ENCODE data around the gene PKD2. TPM values are rescaled to one million over a fixed set of nuclear protein-coding genes. Genes with fewer than 3 reads are reported as not detected.

The PKD2 gene
- polyA plus RNA-seq, 2 donors = 5.9 to 6.3 TPM

- no peaks in the 10 kb centered on the region for H3K4me1 ChIP-seq (ENCODE audit: control insufficient read depth in 2 of 2, insufficient read depth in 2 of 2, low read length in 1 of 2)
- 78 to 94% methylated on average over 3 of the region's 3 CpGs for WGBS, 2 donors
- no peaks in the 10 kb centered on the region for H3K27me3 ChIP-seq (ENCODE audit: control insufficient read depth in 1 of 2, insufficient read depth in 2 of 2, low read length in 2 of 2)
- no peak overlapping the region for H3K4me3 ChIP-seq (ENCODE audit: low read depth in 1 of 2, low read length in 2 of 2)
- peaks cover 2 to 4% of the 10 kb centered on the region in 2 donors for H3K36me3 ChIP-seq (ENCODE audit: control insufficient read depth in 2 of 2, insufficient read depth in 2 of 2, low read length in 1 of 2)
- no peak overlapping the region for H3K27ac ChIP-seq (ENCODE audit: low read depth in 2 of 2, low read length in 1 of 2)
- H3K9me3 ChIP-seq (ENCODE audit: control insufficient read depth in 2 of 2, insufficient read depth in 1 of 2, low read depth in 1 of 2, low read length in 1 of 2) = no peaks in the 10 kb centered on the region
These were observed 47.5 kb downstream of the PKD2 start for GRCh38 chr4:88054901-88055300.

GRCh38 chr4:88058295-88058694, 50.9 kb downstream of the PKD2 start:
- H3K27ac ChIP-seq (ENCODE audit: low read depth in 2 of 2, low read length in 1 of 2) = no peak overlapping the region
- no peaks in the 10 kb centered on the region for H3K9me3 ChIP-seq (ENCODE audit: control insufficient read depth in 2 of 2, insufficient read depth in 1 of 2, low read depth in 1 of 2, low read length in 1 of 2)
- no peaks in the 10 kb centered on the region for H3K27me3 ChIP-seq (ENCODE audit: control insufficient read depth in 1 of 2, insufficient read depth in 2 of 2, low read length in 2 of 2)
- no peaks in the 10 kb centered on the region for H3K4me1 ChIP-seq (ENCODE audit: control insufficient read depth in 2 of 2, insufficient read depth in 2 of 2, low read length in 1 of 2)
- WGBS, 2 donors = 95 to 98% methylated on average over 3 of the region's 3 CpGs
- peaks cover 0 to 4% of the 10 kb centered on the region in 2 donors for H3K36me3 ChIP-seq (ENCODE audit: control insufficient read depth in 2 of 2, insufficient read depth in 2 of 2, low read length in 1 of 2)
- no peak overlapping the region for H3K4me3 ChIP-seq (ENCODE audit: low read depth in 1 of 2, low read length in 2 of 2)

GRCh38 chr4:88059766-88060165, 52.3 kb downstream of the PKD2 start:
- no peak overlapping the region for H3K27ac ChIP-seq (ENCODE audit: low read depth in 2 of 2, low read length in 1 of 2)
- WGBS, 2 donors = 49 to 77% methylated on average over 2 of the region's 2 CpGs
- no peaks in the 10 kb centered on the region for H3K27me3 ChIP-seq (ENCODE audit: control insufficient read depth in 1 of 2, insufficient read depth in 2 of 2, low read length in 2 of 2)
- no peak overlapping the region for H3K4me3 ChIP-seq (ENCODE audit: low read depth in 1 of 2, low read length in 2 of 2)
- H3K9me3 ChIP-seq (ENCODE audit: control insufficient read depth in 2 of 2, insufficient read depth in 1 of 2, low read depth in 1 of 2, low read length in 1 of 2) = no peaks in the 10 kb centered on the region
- H3K4me1 ChIP-seq (ENCODE audit: control insufficient read depth in 2 of 2, insufficient read depth in 2 of 2, low read length in 1 of 2) = no peaks in the 10 kb centered on the region
- H3K36me3 ChIP-seq (ENCODE audit: control insufficient read depth in 2 of 2, insufficient read depth in 2 of 2, low read length in 1 of 2) = peaks cover 0 to 4% of the 10 kb centered on the region in 2 donors

GRCh38 chr4:88060431-88060830, 53.0 kb downstream of the PKD2 start:
- Histone ChIP-seq H3K9me3 (ENCODE audit: control insufficient read depth in 2 of 2, insufficient read depth in 1 of 2, low read depth in 1 of 2, low read length in 1 of 2) (no peaks in the 10 kb centered on the region), H3K27me3 (ENCODE audit: control insufficient read depth in 1 of 2, insufficient read depth in 2 of 2, low read length in 2 of 2) (no peaks in the 10 kb centered on the region), H3K4me3 (ENCODE audit: low read depth in 1 of 2, low read length in 2 of 2) (no peak overlapping the region), H3K36me3 (ENCODE audit: control insufficient read depth in 2 of 2, insufficient read depth in 2 of 2, low read length in 1 of 2) (peaks cover 0 to 4% of the 10 kb centered on the region in 2 donors), H3K4me1 (ENCODE audit: control insufficient read depth in 2 of 2, insufficient read depth in 2 of 2, low read length in 1 of 2) (no peaks in the 10 kb centered on the region), H3K27ac (ENCODE audit: low read depth in 2 of 2, low read length in 1 of 2) (no peak overlapping the region)
- 86 to 87% methylated on average over 2 of the region's 2 CpGs for WGBS, 2 donors

- WGBS, 2 donors = 47 to 50% methylated on average over 1 of the region's 1 CpG
- peaks cover 0 to 4% of the 10 kb centered on the region in 2 donors for H3K36me3 ChIP-seq (ENCODE audit: control insufficient read depth in 2 of 2, insufficient read depth in 2 of 2, low read length in 1 of 2)
- H3K4me1 ChIP-seq (ENCODE audit: control insufficient read depth in 2 of 2, insufficient read depth in 2 of 2, low read length in 1 of 2) = no peaks in the 10 kb centered on the region
- no peak overlapping the region for H3K4me3 ChIP-seq (ENCODE audit: low read depth in 1 of 2, low read length in 2 of 2)
- no peaks in the 10 kb centered on the region for H3K27me3 ChIP-seq (ENCODE audit: control insufficient read depth in 1 of 2, insufficient read depth in 2 of 2, low read length in 2 of 2)
- no peak overlapping the region for H3K27ac ChIP-seq (ENCODE audit: low read depth in 2 of 2, low read length in 1 of 2)
- H3K9me3 ChIP-seq (ENCODE audit: control insufficient read depth in 2 of 2, insufficient read depth in 1 of 2, low read depth in 1 of 2, low read length in 1 of 2) = no peaks in the 10 kb centered on the region
These were observed 54.9 kb downstream of the PKD2 start for GRCh38 chr4:88062311-88062710.

- H3K4me1 ChIP-seq (ENCODE audit: control insufficient read depth in 2 of 2, insufficient read depth in 2 of 2, low read length in 1 of 2) = no peaks in the 10 kb centered on the region
- H3K27ac ChIP-seq (ENCODE audit: low read depth in 2 of 2, low read length in 1 of 2) = no peak overlapping the region
- peaks cover 0 to 2% of the 10 kb centered on the region in 2 donors for H3K36me3 ChIP-seq (ENCODE audit: control insufficient read depth in 2 of 2, insufficient read depth in 2 of 2, low read length in 1 of 2)
- 81 to 87% methylated on average over 1 of the region's 1 CpG for WGBS, 2 donors
- H3K9me3 ChIP-seq (ENCODE audit: control insufficient read depth in 2 of 2, insufficient read depth in 1 of 2, low read depth in 1 of 2, low read length in 1 of 2) = no peaks in the 10 kb centered on the region
- H3K27me3 ChIP-seq (ENCODE audit: control insufficient read depth in 1 of 2, insufficient read depth in 2 of 2, low read length in 2 of 2) = no peaks in the 10 kb centered on the region
- no peak overlapping the region for H3K4me3 ChIP-seq (ENCODE audit: low read depth in 1 of 2, low read length in 2 of 2)
These were observed 55.4 kb downstream of the PKD2 start for GRCh38 chr4:88062843-88063242.

- Histone ChIP-seq H3K27me3 (ENCODE audit: control insufficient read depth in 1 of 2, insufficient read depth in 2 of 2, low read length in 2 of 2) (no peaks in the 10 kb centered on the region), H3K9me3 (ENCODE audit: control insufficient read depth in 2 of 2, insufficient read depth in 1 of 2, low read depth in 1 of 2, low read length in 1 of 2) (no peaks in the 10 kb centered on the region), H3K36me3 (ENCODE audit: control insufficient read depth in 2 of 2, insufficient read depth in 2 of 2, low read length in 1 of 2) (peaks cover 0 to 3% of the 10 kb centered on the region in 2 donors), H3K4me1 (ENCODE audit: control insufficient read depth in 2 of 2, insufficient read depth in 2 of 2, low read length in 1 of 2) (no peaks in the 10 kb centered on the region), H3K27ac (ENCODE audit: low read depth in 2 of 2, low read length in 1 of 2) (no peak overlapping the region), H3K4me3 (ENCODE audit: low read depth in 1 of 2, low read length in 2 of 2) (no peak overlapping the region)
- WGBS, 2 donors = 60 to 80% methylated on average over 5 of the region's 5 CpGs
These were observed 56.3 kb downstream of the PKD2 start for GRCh38 chr4:88063634-88064296.

GRCh38 chr4:88064410-88064809, 57.0 kb downstream of the PKD2 start:
- Histone ChIP-seq H3K4me3 (ENCODE audit: low read depth in 1 of 2, low read length in 2 of 2) (no peak overlapping the region), H3K36me3 (ENCODE audit: control insufficient read depth in 2 of 2, insufficient read depth in 2 of 2, low read length in 1 of 2) (peaks cover 0 to 3% of the 10 kb centered on the region in 2 donors), H3K4me1 (ENCODE audit: control insufficient read depth in 2 of 2, insufficient read depth in 2 of 2, low read length in 1 of 2) (no peaks in the 10 kb centered on the region), H3K9me3 (ENCODE audit: control insufficient read depth in 2 of 2, insufficient read depth in 1 of 2, low read depth in 1 of 2, low read length in 1 of 2) (no peaks in the 10 kb centered on the region), H3K27me3 (ENCODE audit: control insufficient read depth in 1 of 2, insufficient read depth in 2 of 2, low read length in 2 of 2) (no peaks in the 10 kb centered on the region), H3K27ac (ENCODE audit: low read depth in 2 of 2, low read length in 1 of 2) (no peak overlapping the region)
- 76 to 92% methylated on average over 6 of the region's 6 CpGs for WGBS, 2 donors

GRCh38 chr4:88070031-88070430, 62.6 kb downstream of the PKD2 start:
- 97% methylated on average over 1 of the region's 1 CpG for WGBS, 2 donors
- Histone ChIP-seq H3K9me3 (ENCODE audit: control insufficient read depth in 2 of 2, insufficient read depth in 1 of 2, low read depth in 1 of 2, low read length in 1 of 2) (peaks cover 0 to 2% of the 10 kb centered on the region in 2 donors), H3K27me3 (ENCODE audit: control insufficient read depth in 1 of 2, insufficient read depth in 2 of 2, low read length in 2 of 2) (no peaks in the 10 kb centered on the region), H3K4me3 (ENCODE audit: low read depth in 1 of 2, low read length in 2 of 2) (no peak overlapping the region), H3K36me3 (ENCODE audit: control insufficient read depth in 2 of 2, insufficient read depth in 2 of 2, low read length in 1 of 2) (peaks cover 3 to 9% of the 10 kb centered on the region in 2 donors), H3K4me1 (ENCODE audit: control insufficient read depth in 2 of 2, insufficient read depth in 2 of 2, low read length in 1 of 2) (no peaks in the 10 kb centered on the region), H3K27ac (ENCODE audit: low read depth in 2 of 2, low read length in 1 of 2) (no peak overlapping the region)

- Histone ChIP-seq H3K4me1 (ENCODE audit: control insufficient read depth in 2 of 2, insufficient read depth in 2 of 2, low read length in 1 of 2) (peaks cover 0 to 4% of the 10 kb centered on the region in 2 donors), H3K36me3 (ENCODE audit: control insufficient read depth in 2 of 2, insufficient read depth in 2 of 2, low read length in 1 of 2) (peaks cover 6 to 9% of the 10 kb centered on the region in 2 donors), H3K27me3 (ENCODE audit: control insufficient read depth in 1 of 2, insufficient read depth in 2 of 2, low read length in 2 of 2) (no peaks in the 10 kb centered on the region), H3K27ac (ENCODE audit: low read depth in 2 of 2, low read length in 1 of 2) (no peak overlapping the region), H3K9me3 (ENCODE audit: control insufficient read depth in 2 of 2, insufficient read depth in 1 of 2, low read depth in 1 of 2, low read length in 1 of 2) (peaks cover 0 to 2% of the 10 kb centered on the region in 2 donors), H3K4me3 (ENCODE audit: low read depth in 1 of 2, low read length in 2 of 2) (no peak overlapping the region)
- 93% methylated on average over 9 of the region's 9 CpGs for WGBS, 2 donors
These were observed 67.9 kb downstream of the PKD2 start for GRCh38 chr4:88075336-88075735.

Data from esophagus (tissue), 2 donors.